Inferior parietal cortex (tissue), 1 donor: ENCODE data around the gene ERG.
A peak's percentile ranks its signal among the peaks of the same experiment; 100 is the strongest.

Experiments
- DNase-seq: peaks from one replicate; pipeline ENCODE4 v3.0.0-alpha.2; 2016; ENCODE audit errors: extremely low spot score

ERG gene

GRCh38 chr21:38434913-38435533 is 63.3 kb downstream of the ERG start:
- DNase-seq: no peak

GRCh38 chr21:38433471-38433870 is 64.8 kb downstream of the ERG start:
- DNase-seq: no peak

- DNase-seq: no peak
Measured at GRCh38 chr21:38430401-38430984, 67.8 kb downstream of the ERG start.

GRCh38 chr21:38429011-38429410 is 69.3 kb downstream of the ERG start:
- DNase-seq: no peak

GRCh38 chr21:38428211-38428610 is 70.1 kb downstream of the ERG start:
- no peak for DNase-seq

GRCh38 chr21:38424305-38425019 is 73.8 kb downstream of the ERG start:
- DNase-seq: no peak

GRCh38 chr21:38422082-38422481 is 76.2 kb downstream of the ERG start:
- DNase-seq: no peak

GRCh38 chr21:38420140-38420539 is 78.1 kb downstream of the ERG start:
- no peak for DNase-seq

GRCh38 chr21:38417726-38418125 is 80.6 kb downstream of the ERG start:
- DNase-seq: no peak

GRCh38 chr21:38416791-38417190 is 81.5 kb downstream of the ERG start:
- no peak for DNase-seq

GRCh38 chr21:38413958-38414548 is 84.2 kb downstream of the ERG start:
- DNase-seq: no peak

GRCh38 chr21:38410466-38410865 is 87.8 kb downstream of the ERG start:
- DNase-seq: no peak

- no peak for DNase-seq
Measured at GRCh38 chr21:38409907-38410306, 88.4 kb downstream of the ERG start.

GRCh38 chr21:38404177-38404576 is 94.1 kb downstream of the ERG start:
- no peak for DNase-seq

- DNase-seq: no peak
Measured at GRCh38 chr21:38402795-38403194, 95.5 kb downstream of the ERG start.

GRCh38 chr21:38402291-38402690 is 96.0 kb downstream of the ERG start:
- DNase-seq: no peak

- DNase-seq: no peak
Measured at GRCh38 chr21:38401191-38401926, 96.9 kb downstream of the ERG start.

- no peak for DNase-seq
Measured at GRCh38 chr21:38400195-38400919, 97.9 kb downstream of the ERG start.

- no peak for DNase-seq
Measured at GRCh38 chr21:38399103-38399502, 99.2 kb downstream of the ERG start.

- DNase-seq: peak; percentile 37
Measured at GRCh38 chr21:38396325-38396724, 102.0 kb downstream of the ERG start.

GRCh38 chr21:38395581-38395980 is 102.7 kb downstream of the ERG start:
- DNase-seq: no peak
